Cardiac septum (tissue), 1 donor: Measurements from ENCODE around the gene FAF1. TPM values are rescaled to one million over a fixed set of nuclear protein-coding genes. Genes with fewer than 3 reads are reported as not detected.

Source experiments
- DNase-seq: peaks from one replicate; pipeline ENCODE4 v3.0.0-alpha.2; 2020; ENCODE audit warnings: low spot score
- intact Hi-C: fragments of 100-400 bp; cut with DNase I; formaldehyde crosslinking; loops from one replicate; pipeline ENCODE4 v1.14.0; 2022
- total RNA-seq: library from RNA; stranded (reverse); fragmentation: NEBNext Ultra II Directional; extraction: Animal tissue kit (Norgen Biotek cat#: 25700); gene quantifications from one replicate; pipeline ENCODE4 v1.2.1, GENCODE V29; 2021
- donor health status: DM: no; HTN: no; CAD: no.

The FAF1 gene
- total RNA-seq, 1 donor from 2014 or later = 81.0 TPM

GRCh38 chr1:50697440-50698421 lies 262.3 kb downstream of the FAF1 start:
- DNase-seq = no peak
- intact Hi-C loops = no loop called here

GRCh38 chr1:50693829-50694228 lies 266.2 kb downstream of the FAF1 start:
- intact Hi-C loops = no loop called here
- no peak for DNase-seq

- intact Hi-C loops = no loop called here
- no peak for DNase-seq
These were observed 275.9 kb downstream of the FAF1 start for GRCh38 chr1:50684185-50684584.

DNA sequence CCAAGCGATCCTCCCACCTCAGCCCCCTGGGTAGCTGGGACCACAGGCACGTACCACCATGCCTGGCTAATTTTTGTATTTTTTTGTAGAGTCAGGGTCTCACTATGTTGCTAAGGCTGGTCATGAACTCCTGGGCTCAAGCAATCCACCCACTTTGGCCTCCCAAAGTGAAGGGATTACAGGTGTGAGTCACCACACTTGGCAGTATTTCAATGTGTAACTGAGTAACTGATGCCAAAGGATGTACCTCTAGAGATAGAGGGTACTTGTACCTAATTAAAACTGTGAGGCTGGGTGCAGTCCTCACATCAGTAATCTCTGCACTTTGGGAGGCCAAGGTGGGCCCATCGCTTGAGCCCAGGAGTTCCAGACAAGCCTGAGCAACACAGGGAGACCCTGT lies 278.1 kb downstream of the FAF1 start:
- intact Hi-C loops = no loop called here
- no peak for DNase-seq

DNA sequence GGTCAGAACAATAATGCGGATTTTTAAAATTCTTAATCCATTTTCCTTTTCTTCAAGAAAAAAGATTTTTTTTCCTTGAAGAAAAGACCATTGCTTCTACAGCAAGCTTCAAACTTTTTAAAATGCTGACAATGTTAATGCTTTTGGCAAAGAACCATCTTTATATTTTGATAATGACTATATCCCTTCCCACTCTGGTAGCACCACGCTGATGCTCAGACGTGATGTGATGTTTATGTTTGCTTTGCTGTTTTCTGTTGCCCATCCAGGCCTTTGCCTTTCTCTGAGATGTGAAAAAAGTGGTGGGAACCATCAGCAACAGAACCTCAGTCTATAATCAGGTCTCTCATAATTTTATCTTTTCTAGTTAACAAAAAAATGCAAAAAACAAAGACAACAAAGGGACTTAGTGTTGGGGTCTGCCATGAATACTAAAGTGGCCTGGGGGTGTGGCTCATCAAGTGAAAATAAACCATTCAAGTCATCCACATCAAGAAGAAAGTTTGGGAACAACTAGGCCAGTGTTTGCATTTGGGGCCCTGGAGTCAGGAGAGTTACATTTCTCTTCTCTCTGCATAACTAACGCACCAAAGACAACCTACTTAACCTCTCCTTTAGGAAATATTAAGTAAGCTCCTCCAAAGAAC lies 292.2 kb downstream of the FAF1 start:
- intact Hi-C loops = no loop called here
- no peak for DNase-seq

- intact Hi-C loops = no loop called here
- DNase-seq = no peak
These were observed 292.8 kb downstream of the FAF1 start for GRCh38 chr1:50667272-50667671.

GRCh38 chr1:50666849-50667248 lies 293.2 kb downstream of the FAF1 start:
- intact Hi-C loops = no loop called here
- no peak for DNase-seq

DNA sequence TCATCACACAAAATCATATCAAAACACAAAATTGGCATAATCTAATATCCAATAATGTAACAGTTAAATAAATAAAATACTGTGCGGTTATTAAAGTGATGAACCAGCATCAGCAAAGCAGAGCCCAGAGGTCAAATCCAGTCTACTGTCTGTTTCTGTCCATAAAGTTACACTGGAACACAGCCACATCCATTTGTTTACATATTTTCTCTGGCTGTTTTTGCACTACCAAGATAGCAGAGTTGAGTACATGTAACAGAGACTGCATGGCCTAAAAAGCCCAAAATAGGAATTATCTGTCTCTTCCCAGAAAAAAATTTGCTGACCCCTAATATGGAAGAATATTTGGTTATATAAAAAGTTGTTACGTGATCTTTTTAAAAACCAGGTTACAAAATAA lies 294.7 kb downstream of the FAF1 start:
- intact Hi-C loops = no loop called here
- no peak for DNase-seq

GRCh38 chr1:50661626-50662025 lies 298.4 kb downstream of the FAF1 start:
- no peak for DNase-seq
- intact Hi-C loops = no loop called here

DNA sequence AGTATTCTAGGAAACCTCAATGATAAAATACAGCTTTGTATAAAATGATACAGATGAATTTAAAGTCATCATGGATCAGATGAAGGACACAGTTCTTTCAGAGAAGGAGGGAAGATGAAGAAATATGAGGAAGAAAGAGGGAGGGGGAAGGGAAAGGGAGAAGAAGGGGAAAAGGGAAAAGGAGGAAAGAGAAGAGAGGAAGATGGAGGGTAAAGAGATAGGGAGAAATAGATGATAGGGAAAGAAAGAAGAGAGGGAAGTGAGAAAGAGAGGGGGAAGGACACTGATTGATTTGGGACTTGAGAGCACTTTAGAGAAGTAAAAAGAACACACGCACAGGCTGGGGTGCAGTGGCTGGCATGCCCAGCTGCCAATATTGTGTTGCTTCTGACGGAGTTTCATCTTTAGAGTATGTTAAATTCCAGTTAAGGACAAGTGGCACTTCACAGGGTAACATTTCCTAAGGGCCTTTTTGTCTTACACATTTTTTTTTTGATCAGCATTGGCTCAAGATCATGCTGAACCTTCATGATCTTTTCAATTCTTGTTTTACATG lies 300.9 kb downstream of the FAF1 start:
- DNase-seq = no peak
- intact Hi-C loops = no loop called here

DNA sequence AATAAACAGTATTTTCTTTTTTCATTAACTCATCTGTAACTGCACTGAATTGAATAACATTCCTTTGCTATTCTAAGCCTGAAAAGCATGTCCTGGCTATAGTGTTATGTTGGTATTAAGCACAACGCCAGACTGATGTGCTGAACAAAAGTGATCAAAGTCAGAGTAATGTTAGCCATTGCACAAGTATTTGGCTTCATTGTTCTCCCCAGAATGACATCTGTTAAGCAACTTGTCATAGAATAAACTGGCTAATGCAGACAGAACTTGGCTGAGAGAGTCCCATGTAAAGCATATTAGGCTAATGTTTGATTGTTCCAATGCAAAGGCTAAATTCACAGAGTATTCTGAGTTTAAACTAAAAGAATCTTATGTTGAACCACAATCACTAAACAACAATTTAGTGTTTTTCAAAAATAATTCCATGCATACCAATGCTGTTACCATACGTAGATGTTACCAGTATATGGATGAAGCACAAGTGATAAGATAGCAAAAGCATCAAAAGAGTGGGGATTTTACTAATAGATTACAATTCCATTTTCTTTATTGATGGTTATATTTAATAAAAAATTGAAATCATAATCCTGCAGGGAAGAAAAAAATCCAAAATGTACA lies 301.5 kb downstream of the FAF1 start:
- no peak for DNase-seq
- intact Hi-C loops = no loop called here

- intact Hi-C loops = no loop called here
These were observed 303.1 kb downstream of the FAF1 start for GRCh38 chr1:50656931-50657330.

DNA sequence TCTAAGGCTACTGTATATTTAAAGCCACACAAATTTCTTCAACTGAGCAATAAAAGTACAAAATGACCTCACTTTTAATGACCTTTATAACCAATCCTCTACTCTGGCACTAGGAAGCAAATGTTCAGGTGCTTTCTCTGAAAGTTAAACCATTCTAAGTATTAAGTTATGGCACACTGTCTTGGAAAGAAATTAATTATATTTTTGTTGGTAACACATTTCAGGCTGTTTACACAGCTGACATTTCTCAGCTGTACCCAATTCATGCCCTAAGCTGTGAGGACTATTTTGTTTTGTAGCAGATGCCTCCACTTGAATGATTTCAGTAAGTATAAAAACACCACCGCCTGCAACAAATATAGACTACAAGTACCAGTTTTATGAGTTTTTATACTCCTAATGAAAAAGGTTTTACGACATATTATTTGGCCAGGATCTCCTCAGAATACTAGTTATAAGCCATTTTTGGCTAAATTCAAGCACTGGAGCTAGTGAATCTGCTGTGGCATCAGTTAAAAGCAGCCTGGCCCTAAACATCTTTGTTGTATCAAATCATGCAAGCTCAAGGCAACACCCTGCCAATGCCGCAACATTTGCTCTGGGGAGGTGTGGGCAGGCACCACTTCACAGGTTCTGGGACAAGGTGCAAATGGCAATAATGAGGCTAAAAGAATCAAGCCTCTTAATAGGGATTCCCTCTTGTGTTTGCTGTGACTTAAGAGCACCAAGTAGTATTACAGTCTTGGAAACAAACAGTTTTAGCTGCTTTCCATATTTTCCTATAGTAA lies 308.4 kb downstream of the FAF1 start:
- intact Hi-C loops = no loop called here
- no peak for DNase-seq

More at GRCh38 chr1:50656931-50657330, 303.1 kb downstream of the FAF1 start:
- no peak for DNase-seq

GRCh38 chr1:50646526-50646925 lies 313.5 kb downstream of the FAF1 start:
- intact Hi-C loops = no loop called here
- DNase-seq = no peak

GRCh38 chr1:50645139-50645538 lies 314.9 kb downstream of the FAF1 start:
- no peak for DNase-seq
- intact Hi-C loops = no loop called here

- intact Hi-C loops = no loop called here
- no peak for DNase-seq
These were observed 315.5 kb downstream of the FAF1 start for GRCh38 chr1:50644447-50645105.

DNA sequence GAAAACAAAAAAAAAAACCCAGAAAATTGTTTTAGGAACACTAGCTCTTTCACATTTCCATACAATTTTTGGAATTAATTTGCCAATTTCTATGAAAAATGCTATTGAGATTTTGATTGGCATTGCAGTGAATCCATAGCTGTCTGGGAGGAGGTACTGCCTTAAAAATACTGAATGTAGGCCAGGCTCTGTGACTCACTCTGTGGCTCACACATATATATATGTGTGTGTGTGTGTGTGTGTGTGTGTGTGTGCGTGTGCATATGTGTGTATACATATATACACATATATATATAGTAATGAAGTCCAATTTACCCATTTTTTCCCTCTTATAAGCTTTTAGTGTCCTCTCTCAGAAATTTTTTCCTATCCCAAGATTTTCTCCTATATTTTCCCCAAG lies 322.6 kb downstream of the FAF1 start:
- no peak for DNase-seq
- intact Hi-C loops = no loop called here

DNA sequence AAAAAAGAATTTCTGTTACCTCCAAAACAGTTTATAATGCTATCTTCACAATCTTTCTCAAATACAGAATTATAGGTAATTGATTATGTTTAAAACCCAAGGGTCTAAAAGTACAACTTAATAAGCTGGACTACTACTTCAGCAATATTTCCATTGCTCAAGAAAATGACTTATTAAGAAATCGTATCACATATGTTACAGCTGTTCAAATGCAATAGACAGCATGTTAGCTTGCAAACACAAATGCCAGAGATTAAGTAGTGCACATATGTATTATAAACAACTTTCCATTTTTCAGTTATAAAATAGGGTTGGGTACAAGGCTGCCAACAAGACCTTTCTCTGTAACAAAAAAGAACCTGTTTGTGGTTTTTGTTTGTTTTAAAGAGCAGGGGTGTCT lies 325.8 kb downstream of the FAF1 start:
- intact Hi-C loops = no loop called here
- no peak for DNase-seq

DNA sequence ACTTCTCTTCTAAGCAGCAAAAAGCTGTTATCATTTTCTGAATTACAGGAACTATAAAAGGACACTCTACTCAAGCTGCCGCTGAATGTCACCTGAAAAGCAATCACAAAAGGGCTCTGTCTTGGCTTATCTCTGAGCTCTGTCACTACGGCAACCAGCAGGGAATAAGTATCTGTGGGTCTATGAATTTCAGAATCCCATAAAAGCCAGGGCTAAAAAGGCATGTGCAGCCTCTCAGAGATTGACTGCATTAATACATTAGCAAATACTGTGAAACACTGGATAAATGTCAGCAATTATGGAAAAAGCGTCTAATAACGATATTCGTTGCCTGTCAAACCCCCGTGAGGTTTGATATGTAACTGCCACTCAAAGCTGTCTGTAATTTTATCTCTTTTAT lies 326.6 kb downstream of the FAF1 start:
- DNase-seq = no peak
- intact Hi-C loops = no loop called here
